ENCODE measurements around the gene CHST9. TPM values are rescaled to one million over a fixed set of nuclear protein-coding genes. Genes with fewer than 3 reads are reported as not detected.
A peak's percentile ranks its signal among the peaks of the same experiment; 100 is the strongest.
"Not testable (repeated sequence)": the region's sequence is repeated elsewhere in the genome, so short reads cannot be mapped to it uniquely, and the experiment has no call there.

The CHST9 gene
- 0.03 TPM for total RNA-seq
- long read RNA-seq = 0 reads

GRCh38 chr18:27185025-27185763 is at the start of gene CHST9:
TSS of gene CHST9 (minus strand) at chr18:27185308. CDS start at chr18:27142809, 42,499 bp downstream.
- H3K27me3 ChIP-seq = peaks cover 28% of the 10 kb centered on the region
- no peak for TF ChIP-seq CTCF (IDR thresholded peaks at IDR 0.05)
- H3K4me3 ChIP-seq = no peak within 1 kb of the TSS
- no peak for DNase-seq
- H3K4me1 ChIP-seq = no peaks in the 10 kb centered on the region
- intact Hi-C loops (cut with DNase I) = no loop called here
- H3K9me3 ChIP-seq = no peaks in the 10 kb centered on the region
- ATAC-seq = peak; percentile 60
- H3K27ac ChIP-seq = no peak within 1 kb of the TSS
- no peaks in the 10 kb centered on the region for H3K36me3 ChIP-seq

- intact Hi-C loops (cut with DNase I); H3K9me3 ChIP-seq; DNase-seq; H3K36me3 ChIP-seq; H3K4me1 ChIP-seq; H3K4me3 ChIP-seq; H3K27ac ChIP-seq; ATAC-seq; H3K27me3 ChIP-seq: not testable (repeated sequence)
Observed at GRCh38 chr18:27232355-27232754, 47.2 kb upstream of the CHST9 start.

- H3K4me3 ChIP-seq; H3K36me3 ChIP-seq; H3K27me3 ChIP-seq; DNase-seq; H3K27ac ChIP-seq; H3K4me1 ChIP-seq; H3K9me3 ChIP-seq; ATAC-seq; intact Hi-C loops (cut with DNase I): not testable (repeated sequence)
Observed at GRCh38 chr18:27231671-27232070, 46.6 kb upstream of the CHST9 start.

- H3K27ac ChIP-seq; DNase-seq; H3K4me1 ChIP-seq; H3K27me3 ChIP-seq; H3K36me3 ChIP-seq; intact Hi-C loops (cut with DNase I); H3K9me3 ChIP-seq; ATAC-seq; H3K4me3 ChIP-seq: not testable (repeated sequence)
Observed at GRCh38 chr18:27231221-27231620, 46.1 kb upstream of the CHST9 start.

GRCh38 chr18:27227721-27228120 is 42.6 kb upstream of the CHST9 start:
- intact Hi-C loops (cut with DNase I) = no loop called here
- no peak overlapping the region for H3K27ac ChIP-seq
- DNase-seq (no peak), ATAC-seq (no peak)
- no peak overlapping the region for H3K4me3 ChIP-seq
- no peaks in the 10 kb centered on the region for H3K4me1 ChIP-seq
- no peak for TF ChIP-seq CTCF (IDR thresholded peaks at IDR 0.05)
- no peaks in the 10 kb centered on the region for H3K36me3 ChIP-seq
- H3K9me3 ChIP-seq = no peaks in the 10 kb centered on the region
- H3K27me3 ChIP-seq = no peaks in the 10 kb centered on the region

GRCh38 chr18:27226556-27227075 is 41.5 kb upstream of the CHST9 start:
- Histone ChIP-seq H3K27me3 (no peaks in the 10 kb centered on the region), H3K27ac (no peak overlapping the region), H3K4me1 (no peaks in the 10 kb centered on the region), H3K4me3 (no peak overlapping the region), H3K9me3 (no peaks in the 10 kb centered on the region), H3K36me3 (no peaks in the 10 kb centered on the region)
- ATAC-seq (no peak), DNase-seq (no peak)
- intact Hi-C loops (cut with DNase I) = no loop called here
- TF ChIP-seq CTCF (IDR thresholded peaks at IDR 0.05) = no peak

- no peak overlapping the region for H3K4me3 ChIP-seq
- no peaks in the 10 kb centered on the region for H3K36me3 ChIP-seq
- ATAC-seq = no peak
Observed at GRCh38 chr18:27225947-27226481, 40.9 kb upstream of the CHST9 start.

More at GRCh38 chr18:27225947-27226481, 40.9 kb upstream of the CHST9 start:
- Histone ChIP-seq H3K4me1 (no peaks in the 10 kb centered on the region), H3K9me3 (no peaks in the 10 kb centered on the region), H3K27me3 (no peaks in the 10 kb centered on the region), H3K27ac (no peak overlapping the region)
- DNase-seq = no peak
- intact Hi-C loops (cut with DNase I) = no loop called here
- no peak for TF ChIP-seq CTCF (IDR thresholded peaks at IDR 0.05)
